Endodermal cell (in vitro differentiated cells): ENCODE data around the gene HP. TPM values are rescaled to one million over a fixed set of nuclear protein-coding genes. Genes with fewer than 3 reads are reported as not detected.
"Not testable (repeated sequence)": the region's sequence is repeated elsewhere in the genome, so short reads cannot be mapped to it uniquely, and the experiment has no call there.

Experiments
- DNase-seq: peaks from one replicate; pipeline ENCODE4 v3.0.0-alpha.2; 2017
- H3K27ac ChIP-seq: 2 replicates; pipeline ENCODE4 v1.5.1; 2013; ENCODE audit warnings: mild to moderate bottlenecking, low read depth, low read length, moderate library complexity
- H3K27me3 ChIP-seq: 2 replicates; pipeline ENCODE4 v1.6.1; 2013; ENCODE audit warnings: mild to moderate bottlenecking, low read length, moderate library complexity; ENCODE audit not compliant: insufficient read depth, control insufficient read depth, poor library complexity, severe bottlenecking
- H3K36me3 ChIP-seq: 2 replicates; pipeline ENCODE4 v1.7.0; 2013; ENCODE audit warnings: mild to moderate bottlenecking, low read length, moderate library complexity; ENCODE audit not compliant: control insufficient read depth, insufficient read depth
- H3K4me1 ChIP-seq: one replicate; pipeline ENCODE4 v1.7.0; 2013; ENCODE audit warnings: low read length; ENCODE audit not compliant: control insufficient read depth, insufficient read depth
- H3K4me3 ChIP-seq: 2 replicates; pipeline ENCODE4 v1.5.1; 2013; ENCODE audit warnings: mild to moderate bottlenecking, low read length, moderate library complexity
- H3K9ac ChIP-seq: 2 replicates; pipeline ENCODE4 v1.6.1; 2013; ENCODE audit warnings: mild to moderate bottlenecking, low read length, moderate library complexity; ENCODE audit not compliant: poor library complexity, severe bottlenecking; ENCODE audit errors: extremely low read depth
- H3K9me3 ChIP-seq: 2 replicates; pipeline ENCODE4 v1.6.1; 2013; ENCODE audit warnings: mild to moderate bottlenecking, low read length, moderate library complexity; ENCODE audit not compliant: control insufficient read depth
- H3K27ac Mint-ChIP-seq: 2 replicates; pipeline ENCODE4 v1.8.0; 2020; ENCODE audit warnings: mixed read lengths
- H3K27me3 Mint-ChIP-seq: 2 replicates; pipeline ENCODE4 v1.8.0; 2021; ENCODE audit warnings: mild to moderate bottlenecking, mixed read lengths; ENCODE audit not compliant: insufficient read depth
- H3K36me3 Mint-ChIP-seq: 2 replicates; pipeline ENCODE4 v1.8.0; 2020; ENCODE audit warnings: low read depth, mixed read lengths
- H3K4me1 Mint-ChIP-seq: 2 replicates; pipeline ENCODE4 v1.8.0; 2020; ENCODE audit warnings: mixed read lengths
- H3K4me3 Mint-ChIP-seq: 2 replicates; pipeline ENCODE4 v1.8.0; 2020; ENCODE audit warnings: mild to moderate bottlenecking, moderate library complexity, mixed read lengths
- H3K9me3 Mint-ChIP-seq: 2 replicates; pipeline ENCODE4 v1.8.0; 2020; ENCODE audit warnings: mild to moderate bottlenecking, mixed read lengths
- WGBS, 2 experiments: methylation state at CpG; one replicate each; pipeline versions ENCODE4 v1.1.5 to v1.1.7; 2013; ENCODE audit warnings: missing lambda C conversion rate in 2 of 2, mixed read lengths in 1 of 2; ENCODE audit not compliant: insufficient coverage in 1 of 2, insufficient read length in 1 of 2; 5-methylcytosine and 5-hydroxymethylcytosine counted together
- total RNA-seq, 2 donors: library from RNA; stranded (reverse); fragmentation: NEBNext Ultra II Directional in 1 of 2; extraction: Animal tissue kit (Norgen Biotek cat#: 25700) in 1 of 2; gene quantifications; 2 replicates in 1 of 2; 3 replicates in 1 of 2; pipeline ENCODE4 v1.2.1, GENCODE V29; 2021
- TF ChIP-seq, protein P1 (sequence below): fragments of 200-600 bp; sonication (generic); conservative IDR thresholded peaks from 2 replicates; pipeline ENCODE4 v1.5.0; 2021; ENCODE audit warnings: antibody characterized with exemption, mild to moderate bottlenecking

Gene HP
- total RNA-seq, 2 donors from 2014 or later: 3.9 to 9.5 TPM

DNA sequence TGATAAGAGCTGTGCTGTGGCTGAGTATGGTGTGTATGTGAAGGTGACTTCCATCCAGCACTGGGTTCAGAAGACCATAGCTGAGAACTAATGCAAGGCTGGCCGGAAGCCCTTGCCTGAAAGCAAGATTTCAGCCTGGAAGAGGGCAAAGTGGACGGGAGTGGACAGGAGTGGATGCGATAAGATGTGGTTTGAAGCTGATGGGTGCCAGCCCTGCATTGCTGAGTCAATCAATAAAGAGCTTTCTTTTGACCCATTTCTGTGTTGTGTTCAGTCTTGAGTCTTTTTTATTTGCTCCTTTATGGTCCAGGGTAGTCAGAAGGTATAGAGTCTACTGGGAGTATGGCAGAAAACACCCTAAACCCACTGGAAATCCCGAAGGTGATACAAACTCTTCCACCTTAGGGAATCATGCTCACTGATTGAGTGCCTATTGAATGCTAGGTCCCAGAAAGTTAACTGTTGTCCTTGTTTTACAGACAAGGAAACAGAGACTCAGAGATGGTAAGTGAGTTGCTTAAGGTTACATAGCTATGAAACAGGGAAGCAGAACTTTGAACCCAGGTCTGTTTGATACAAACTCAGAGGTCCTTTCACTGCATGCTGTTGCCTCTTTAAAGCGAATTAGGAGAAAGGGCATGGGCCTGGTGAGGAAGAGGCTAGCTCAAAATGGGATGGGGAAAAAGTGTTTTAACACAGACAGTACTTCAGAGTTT, 22.8 kb downstream of the HP start:
- not testable (repeated sequence) for H3K9me3 ChIP-seq, H3K9me3 Mint-ChIP-seq, DNase-seq, H3K4me3 Mint-ChIP-seq, H3K9ac ChIP-seq, H3K27me3 ChIP-seq, H3K27me3 Mint-ChIP-seq, H3K36me3 ChIP-seq, H3K36me3 Mint-ChIP-seq, H3K27ac ChIP-seq, H3K27ac Mint-ChIP-seq, H3K4me3 ChIP-seq, H3K4me1 ChIP-seq
- peaks cover 24% of the 10 kb centered on the region for H3K4me1 Mint-ChIP-seq
- WGBS, 2 experiments: 86% methylated on average over 1 of the region's 5 CpGs; no CpG with 5 or more reads in 1 of the 2 experiments

DNA sequence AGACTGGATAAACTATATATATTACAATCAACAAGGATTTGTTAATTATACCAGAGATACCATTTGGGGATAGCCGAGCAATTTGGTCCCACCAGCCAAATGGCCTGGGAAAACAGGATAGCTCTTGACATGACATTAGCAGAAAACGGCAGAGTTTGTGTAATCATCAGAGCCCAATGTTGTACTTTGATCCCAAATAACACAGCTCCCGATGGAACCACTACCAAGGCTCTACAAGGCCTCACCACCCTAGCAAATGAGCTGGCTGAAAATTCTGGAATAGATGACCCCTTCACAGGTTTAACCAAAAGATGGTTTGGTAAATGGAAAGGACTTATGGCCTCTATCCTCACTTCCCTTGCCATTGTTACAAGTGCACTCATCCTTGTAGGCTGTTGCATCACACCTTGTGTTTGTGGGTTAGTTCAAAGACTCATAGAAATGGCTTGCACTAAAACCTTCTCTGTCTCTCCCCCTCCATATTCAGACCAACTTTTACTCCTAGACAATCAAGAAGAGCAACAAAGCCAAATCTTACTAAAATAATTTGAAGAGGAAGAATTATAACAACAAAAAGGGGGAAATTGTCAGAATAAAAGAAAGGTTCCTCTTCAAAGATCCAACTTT, 29.6 kb downstream of the HP start:
- H3K36me3 Mint-ChIP-seq: peaks cover 45% of the 10 kb centered on the region
- H3K4me3 Mint-ChIP-seq: no peak overlapping the region

DNA sequence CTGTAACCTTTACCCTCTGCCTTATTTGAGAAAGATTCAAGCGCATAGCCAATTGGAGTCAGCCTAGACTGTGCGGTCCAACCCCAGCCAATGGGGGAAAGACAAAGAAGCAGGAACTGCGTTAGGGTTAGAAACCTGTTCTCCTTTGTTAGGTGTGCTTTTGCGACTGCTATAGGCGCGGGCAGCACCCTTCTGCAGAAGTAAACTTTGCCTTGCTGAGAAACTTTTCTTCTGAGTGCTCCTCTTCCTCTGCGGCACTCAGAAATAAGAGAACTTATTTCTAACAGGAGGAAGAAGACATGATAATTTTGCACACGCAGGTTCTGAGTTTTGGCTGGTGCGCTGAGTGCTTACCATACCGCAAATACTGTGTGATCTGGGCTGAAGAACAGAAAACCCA, 30.1 kb downstream of the HP start:
- no peaks in the 10 kb centered on the region for H3K4me1 ChIP-seq
- WGBS, 2 experiments: 94% methylated on average over 10 of the region's 10 CpGs
- H3K9ac ChIP-seq: no peak overlapping the region
- H3K4me3 ChIP-seq: no peak overlapping the region
- no peak for DNase-seq
- H3K4me3 Mint-ChIP-seq: no peak overlapping the region
- peaks cover 29% of the 10 kb centered on the region for H3K9me3 ChIP-seq
- peaks cover 50% of the 10 kb centered on the region for H3K36me3 Mint-ChIP-seq
- H3K4me1 Mint-ChIP-seq: no peaks in the 10 kb centered on the region
- peaks cover 17% of the 10 kb centered on the region for H3K9me3 Mint-ChIP-seq
- H3K27ac Mint-ChIP-seq: no peak overlapping the region
- TF ChIP-seq, protein P1, sequence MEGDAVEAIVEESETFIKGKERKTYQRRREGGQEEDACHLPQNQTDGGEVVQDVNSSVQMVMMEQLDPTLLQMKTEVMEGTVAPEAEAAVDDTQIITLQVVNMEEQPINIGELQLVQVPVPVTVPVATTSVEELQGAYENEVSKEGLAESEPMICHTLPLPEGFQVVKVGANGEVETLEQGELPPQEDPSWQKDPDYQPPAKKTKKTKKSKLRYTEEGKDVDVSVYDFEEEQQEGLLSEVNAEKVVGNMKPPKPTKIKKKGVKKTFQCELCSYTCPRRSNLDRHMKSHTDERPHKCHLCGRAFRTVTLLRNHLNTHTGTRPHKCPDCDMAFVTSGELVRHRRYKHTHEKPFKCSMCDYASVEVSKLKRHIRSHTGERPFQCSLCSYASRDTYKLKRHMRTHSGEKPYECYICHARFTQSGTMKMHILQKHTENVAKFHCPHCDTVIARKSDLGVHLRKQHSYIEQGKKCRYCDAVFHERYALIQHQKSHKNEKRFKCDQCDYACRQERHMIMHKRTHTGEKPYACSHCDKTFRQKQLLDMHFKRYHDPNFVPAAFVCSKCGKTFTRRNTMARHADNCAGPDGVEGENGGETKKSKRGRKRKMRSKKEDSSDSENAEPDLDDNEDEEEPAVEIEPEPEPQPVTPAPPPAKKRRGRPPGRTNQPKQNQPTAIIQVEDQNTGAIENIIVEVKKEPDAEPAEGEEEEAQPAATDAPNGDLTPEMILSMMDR: no peak
- no peaks in the 10 kb centered on the region for H3K27me3 ChIP-seq
- H3K36me3 ChIP-seq: peaks cover 53% of the 10 kb centered on the region
- H3K27me3 Mint-ChIP-seq: no peaks in the 10 kb centered on the region
- H3K27ac ChIP-seq: no peak overlapping the region

More for the DNA sequence above, 29.6 kb downstream of the HP start:
- WGBS, 2 experiments: 62 to 67% methylated on average over 3 of the region's 3 CpGs
- H3K9ac ChIP-seq: no peak overlapping the region
- TF ChIP-seq, protein P1: no peak
- H3K36me3 ChIP-seq: peaks cover 47% of the 10 kb centered on the region
- no peaks in the 10 kb centered on the region for H3K4me1 ChIP-seq
- H3K27ac ChIP-seq: no peak overlapping the region
- no peak overlapping the region for H3K4me3 ChIP-seq
- DNase-seq: no peak
- Mint-ChIP-seq H3K27me3 (no peaks in the 10 kb centered on the region), H3K4me1 (no peaks in the 10 kb centered on the region), H3K9me3 (peaks cover 17% of the 10 kb centered on the region), H3K27ac (no peak overlapping the region)
- H3K27me3 ChIP-seq: no peaks in the 10 kb centered on the region
- peaks cover 29% of the 10 kb centered on the region for H3K9me3 ChIP-seq
